SW 1271 (cell line): ENCODE results near the gene RHOG.
A peak's percentile ranks its signal among the peaks of the same experiment; 100 is the strongest.
"Not testable (repeated sequence)": the region's sequence is repeated elsewhere in the genome, so short reads cannot be mapped to it uniquely, and the experiment has no call there.

Source experiments
- DNase-seq, 2 experiments: peaks; one replicate each; lab custom pipeline; 2025; lab: John Stamatoyannopoulos, UW

Gene RHOG

DNA sequence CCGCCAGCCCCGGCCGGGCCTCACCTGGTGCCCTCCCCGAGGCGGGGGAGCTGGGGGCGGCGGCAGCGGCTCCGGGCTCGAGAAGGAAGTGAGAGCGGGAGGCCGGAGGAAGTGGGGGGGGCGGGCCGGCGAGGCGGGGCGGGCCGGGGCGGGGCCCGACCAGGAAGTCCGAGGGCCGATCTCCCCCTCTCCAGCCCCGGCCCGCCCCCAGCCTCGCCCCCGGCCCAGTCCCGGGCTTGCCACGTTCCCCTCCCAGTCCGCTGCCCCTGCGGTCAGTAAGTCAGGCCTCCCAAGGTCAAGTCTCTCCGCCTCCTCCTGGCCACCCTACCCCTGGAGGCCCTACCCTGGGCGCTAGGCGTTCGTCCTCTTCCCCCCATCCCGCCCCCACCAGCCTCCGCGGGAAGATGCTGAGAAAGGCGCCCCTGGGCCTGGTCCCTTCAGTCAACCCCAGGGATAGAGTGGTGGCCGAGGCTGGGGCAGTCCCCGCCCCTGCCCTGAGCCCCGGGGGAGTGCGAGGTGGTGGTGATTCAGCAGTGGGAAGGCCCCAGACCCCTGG, at the start of gene RHOG:
TSS of gene RHOG (minus strand) at position 90 of the 556 bp plus-strand sequence. CDS start 12,821 bp downstream, outside the sequence.
- DNase-seq: peak; percentile 62 to 83

DNA sequence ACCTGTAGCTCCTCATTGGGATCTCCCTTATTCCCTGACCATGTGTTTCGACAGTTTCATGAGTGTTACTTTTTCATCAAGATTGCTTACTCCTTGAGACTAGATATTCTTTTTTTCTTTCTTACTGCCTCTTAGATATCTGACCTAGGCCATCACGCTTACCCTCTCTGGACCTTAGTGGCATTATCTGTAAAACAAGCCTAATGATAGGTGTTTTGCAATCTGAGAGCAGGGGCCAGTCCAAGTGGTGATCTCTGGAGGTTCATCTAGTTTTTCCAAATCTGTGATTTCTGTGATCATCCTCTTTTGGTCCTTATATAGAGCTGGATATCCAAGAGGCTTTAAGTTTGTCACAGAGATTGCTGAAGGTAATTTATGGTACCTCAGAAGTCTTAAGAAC, 49.3 kb upstream of the RHOG start:
- no peak for DNase-seq

DNA sequence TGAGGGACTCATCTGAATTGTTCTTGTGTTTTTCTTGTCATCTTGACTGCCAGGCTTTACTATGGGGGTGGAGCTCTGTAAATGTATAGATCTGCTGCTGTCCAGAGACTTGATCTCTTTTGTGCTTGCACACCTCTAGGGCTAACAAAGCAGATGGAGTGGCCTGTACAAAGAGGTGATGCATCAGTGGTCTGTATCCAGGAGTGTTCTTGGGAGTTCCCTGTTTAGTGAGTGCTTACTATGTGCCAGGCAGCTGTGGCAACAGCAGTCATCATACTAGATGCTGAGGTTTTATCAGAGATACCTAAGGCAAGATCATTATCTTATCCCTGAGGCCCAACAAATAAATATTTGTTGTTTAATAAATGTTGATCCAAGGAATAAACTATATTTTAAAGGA, 48.1 kb upstream of the RHOG start:
- no peak for DNase-seq

DNA sequence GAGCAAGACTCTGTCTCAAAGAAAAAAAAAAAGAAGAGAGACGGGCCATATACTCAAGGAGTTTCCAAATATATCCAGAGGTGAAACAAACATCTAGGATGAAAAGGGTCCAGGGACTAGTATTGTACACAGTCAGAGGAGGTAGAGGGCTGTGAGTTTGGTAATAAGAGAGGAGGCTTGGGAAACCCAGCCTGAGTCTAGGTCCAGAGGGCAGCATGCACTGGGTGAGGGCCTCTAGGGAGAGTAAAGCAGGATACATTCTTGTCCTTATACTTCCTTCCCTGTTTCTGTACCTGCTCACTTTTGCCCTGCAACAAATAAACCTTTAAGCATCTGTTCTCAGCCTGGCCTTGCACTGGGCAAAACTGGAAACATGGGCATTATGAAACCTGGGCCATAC, 46.2 kb upstream of the RHOG start:
- no peak for DNase-seq

DNA sequence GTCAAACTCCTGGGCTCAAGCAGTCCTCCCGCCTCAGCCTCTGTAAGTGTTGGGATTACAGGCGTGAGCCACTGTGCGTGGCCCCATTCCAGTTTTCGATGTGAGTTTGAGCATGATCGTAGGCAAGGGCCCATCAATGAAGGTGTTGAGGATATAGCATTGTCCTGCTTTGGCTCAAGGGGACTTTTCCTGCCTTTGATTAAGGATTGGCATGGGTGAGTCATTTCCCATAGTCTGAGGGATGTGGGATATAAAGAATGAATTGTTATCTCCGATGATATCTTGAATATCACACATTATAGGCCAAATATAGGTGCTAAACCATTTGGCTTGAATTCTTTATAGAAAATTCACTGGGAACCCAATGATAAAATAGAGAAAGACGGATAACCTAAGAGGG, 45.1 kb upstream of the RHOG start:
- no peak for DNase-seq

DNA sequence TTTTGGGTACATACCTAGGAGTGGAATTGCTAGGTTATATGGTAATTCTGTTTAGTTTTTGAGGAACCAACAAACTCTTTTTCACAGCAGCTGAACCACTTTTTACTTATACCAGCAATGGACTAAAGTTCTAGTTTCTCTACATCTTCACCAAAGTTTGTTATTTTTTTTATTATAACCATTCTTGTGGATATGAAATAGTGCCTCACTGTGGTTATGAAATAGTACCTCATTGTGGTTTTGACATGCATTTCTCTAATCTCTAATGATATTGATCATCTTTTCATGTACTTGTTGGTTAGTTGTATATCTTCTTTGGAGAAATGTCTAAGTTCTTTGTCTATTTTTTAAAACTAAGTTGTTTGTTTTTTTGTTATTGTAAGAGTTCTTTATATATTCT, 41.9 kb upstream of the RHOG start:
- DNase-seq: no peak

DNA sequence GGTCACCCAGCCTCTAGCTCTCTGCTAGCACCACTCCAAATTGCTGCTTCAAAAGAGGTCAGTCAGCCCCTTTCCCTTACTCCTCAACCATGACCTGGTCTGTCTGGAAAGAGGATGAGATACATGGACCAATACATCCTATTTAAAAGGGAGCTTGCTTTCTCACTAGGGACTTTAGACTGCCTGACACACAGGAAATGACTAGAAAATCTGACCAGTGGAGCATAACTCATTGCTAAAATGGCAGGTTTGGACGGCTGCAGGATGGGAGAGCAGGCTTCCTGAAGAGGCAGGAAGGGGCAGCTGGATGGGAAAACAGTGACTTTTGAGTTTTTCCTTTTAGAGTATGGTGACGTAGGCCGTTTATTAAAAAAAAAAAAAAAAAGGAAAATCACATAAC, 40.0 kb upstream of the RHOG start:
- no peak for DNase-seq

DNA sequence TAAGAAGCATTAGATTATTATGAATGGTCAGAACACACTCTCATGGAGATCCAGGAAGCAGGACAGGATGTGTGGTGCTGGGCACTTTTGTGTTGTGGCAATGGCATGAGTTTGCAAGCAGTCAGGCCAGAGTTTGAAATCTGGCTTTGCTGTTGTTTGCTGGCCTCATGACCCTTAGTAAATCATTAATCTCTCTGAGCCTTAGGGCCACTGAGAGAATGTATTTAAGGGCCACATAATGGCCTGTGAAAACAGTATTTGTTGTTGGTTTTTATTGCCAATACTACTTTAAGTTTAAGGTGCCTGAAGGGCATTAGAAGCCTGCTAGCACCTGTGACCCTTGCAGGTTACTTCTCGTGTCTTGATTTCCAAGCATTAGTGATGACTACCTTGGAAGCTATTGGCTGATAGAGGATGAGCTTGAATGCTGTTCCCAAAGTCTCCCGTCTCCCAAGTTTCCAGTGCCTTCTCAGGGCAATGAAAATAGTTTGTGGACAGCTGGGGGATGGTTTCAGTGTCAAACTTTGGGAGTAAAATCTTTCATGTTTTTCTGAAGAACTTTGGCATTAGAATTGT, 39.3 kb upstream of the RHOG start:
- no peak for DNase-seq

DNA sequence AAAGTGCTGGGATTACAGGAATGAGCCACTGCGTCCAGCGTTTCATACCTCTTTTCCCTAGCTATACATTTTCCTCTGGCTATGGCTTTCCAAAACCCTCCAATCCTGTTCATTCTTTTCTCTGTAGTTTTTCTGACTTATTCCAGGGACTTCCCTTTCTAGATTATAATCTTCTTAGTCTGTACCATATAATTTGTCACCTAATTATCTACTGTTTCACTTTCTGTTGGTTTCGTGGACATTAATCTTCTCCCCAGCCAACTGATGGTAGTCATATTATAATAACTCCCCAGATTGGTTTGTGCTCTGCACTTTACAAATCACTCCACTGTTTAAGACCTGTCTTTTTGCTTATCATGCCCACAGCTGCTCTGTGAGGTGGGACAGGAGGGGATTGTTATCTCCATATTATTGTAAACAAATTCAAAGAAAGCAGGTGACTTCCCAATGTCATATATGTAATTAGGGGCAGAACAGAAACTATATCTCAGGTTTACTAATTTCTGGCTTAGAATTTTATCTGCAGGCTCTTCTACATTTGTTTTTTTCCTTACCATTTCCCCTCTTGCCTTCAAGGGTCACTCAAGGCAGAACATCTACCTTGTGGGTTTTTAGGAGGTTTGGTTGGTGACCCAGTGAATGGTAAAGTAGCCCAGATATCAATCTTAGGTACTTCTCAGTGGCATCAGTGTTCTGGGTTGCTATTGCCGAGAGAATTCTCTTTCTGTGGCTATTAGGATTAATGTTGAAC, 38.6 kb upstream of the RHOG start:
- DNase-seq: no peak

DNA sequence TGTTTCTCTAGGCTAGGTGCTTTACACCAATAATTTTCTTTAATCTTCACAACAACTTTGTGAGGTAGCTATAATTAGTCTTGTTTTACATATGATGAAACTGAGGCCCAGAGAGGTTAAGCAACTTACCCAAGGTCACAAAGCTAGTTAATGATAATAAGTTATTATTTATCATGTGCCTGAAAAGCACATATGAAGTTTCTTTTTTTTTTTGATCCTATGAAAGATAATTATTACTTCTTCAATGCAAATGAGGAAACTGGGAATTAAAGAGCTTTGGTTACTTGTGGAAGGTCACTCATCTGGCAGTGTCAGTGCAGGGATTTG, 37.5 kb upstream of the RHOG start:
- DNase-seq: no peak

DNA sequence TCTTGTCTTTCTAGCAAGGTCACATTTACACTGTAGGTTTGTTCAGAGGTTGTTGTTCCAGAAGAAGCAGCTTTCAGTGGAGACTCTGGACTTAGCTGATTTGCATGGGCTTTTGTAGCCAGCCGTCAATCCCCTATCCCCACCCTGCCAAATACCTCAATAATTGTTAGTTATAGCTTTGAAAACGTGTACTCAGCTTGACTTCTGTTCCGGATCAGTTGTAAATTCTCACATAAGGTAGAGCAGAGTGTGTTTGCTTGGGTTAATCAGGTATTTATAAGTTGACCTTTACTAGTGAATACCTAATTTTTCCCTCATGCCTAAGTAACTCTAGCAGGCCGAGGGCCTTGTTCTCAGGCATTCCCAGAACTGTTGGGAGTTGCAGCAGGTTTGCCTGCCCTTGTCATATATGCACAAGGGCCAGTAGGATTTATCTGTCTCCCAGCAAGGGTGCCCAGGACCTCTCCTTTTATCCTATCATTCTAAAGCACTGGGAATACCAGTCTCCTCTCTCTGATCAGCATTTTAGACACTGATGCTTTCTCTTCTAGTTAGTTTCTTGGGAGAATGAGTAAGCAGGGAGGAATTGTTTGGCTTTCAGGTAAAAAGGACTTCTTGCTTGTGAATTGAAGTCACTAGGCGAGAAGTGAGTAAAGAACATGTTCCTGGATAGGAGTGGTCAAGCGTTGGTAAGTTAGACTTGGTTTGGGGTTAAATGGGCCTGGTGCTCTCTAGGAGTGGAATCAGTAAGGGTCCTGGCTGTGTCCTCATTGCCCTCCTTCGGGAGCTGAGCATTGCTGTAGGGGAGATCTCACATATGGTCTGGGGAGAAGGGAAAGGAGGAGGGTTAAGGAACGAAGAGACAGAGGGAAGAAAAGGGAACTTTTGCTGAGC, 36.9 kb upstream of the RHOG start:
- DNase-seq: no peak

DNA sequence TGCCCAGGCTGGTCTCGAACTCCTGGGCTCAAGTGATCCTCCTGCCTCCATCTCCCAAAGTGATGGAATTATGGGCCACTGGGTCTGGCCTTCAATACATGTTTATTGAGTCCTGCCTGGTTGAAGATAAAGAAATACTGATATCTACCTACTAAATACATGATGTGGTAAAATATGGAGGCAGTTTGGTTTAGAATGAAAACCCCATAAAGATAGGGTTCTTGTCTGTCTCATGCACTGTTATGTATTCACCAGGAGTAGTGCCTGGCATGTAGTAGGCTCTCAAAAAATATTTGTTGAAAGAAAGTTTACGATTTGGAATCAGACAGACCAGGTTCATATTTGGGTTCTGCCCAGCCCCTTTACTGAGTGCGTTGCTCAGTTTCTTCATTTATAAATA, 35.9 kb upstream of the RHOG start:
- no peak for DNase-seq

DNA sequence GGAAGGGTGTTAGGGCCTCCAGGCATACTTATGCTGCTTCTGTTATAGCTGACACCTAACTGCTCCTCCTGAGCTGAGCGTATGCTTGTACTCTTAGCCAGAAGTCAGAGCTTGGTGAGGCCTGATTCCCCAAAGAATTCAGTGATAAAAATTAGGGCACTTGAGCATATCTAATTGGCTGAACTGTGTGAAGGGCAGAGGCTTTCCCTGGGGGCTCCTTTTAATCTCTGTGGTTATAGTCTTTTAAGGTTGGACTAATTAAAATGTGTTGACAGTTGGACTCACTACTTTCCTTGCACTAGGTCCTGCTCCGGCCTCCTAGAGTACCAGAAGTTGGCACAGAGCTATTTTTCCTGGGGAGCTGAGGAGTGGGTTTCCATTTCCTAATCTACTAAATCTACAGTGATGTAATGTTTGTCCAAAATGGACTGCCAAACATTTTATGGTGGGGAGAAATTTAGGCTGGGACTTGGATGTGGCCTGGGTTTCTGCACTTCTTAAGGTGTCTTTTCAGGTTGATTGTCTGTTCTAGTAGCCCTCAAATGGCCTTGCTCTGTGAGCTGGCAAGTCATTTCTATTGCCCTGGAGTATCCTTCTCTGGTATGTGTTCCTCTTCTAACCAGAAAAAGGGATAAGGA, 33.1 kb upstream of the RHOG start:
- DNase-seq: no peak

DNA sequence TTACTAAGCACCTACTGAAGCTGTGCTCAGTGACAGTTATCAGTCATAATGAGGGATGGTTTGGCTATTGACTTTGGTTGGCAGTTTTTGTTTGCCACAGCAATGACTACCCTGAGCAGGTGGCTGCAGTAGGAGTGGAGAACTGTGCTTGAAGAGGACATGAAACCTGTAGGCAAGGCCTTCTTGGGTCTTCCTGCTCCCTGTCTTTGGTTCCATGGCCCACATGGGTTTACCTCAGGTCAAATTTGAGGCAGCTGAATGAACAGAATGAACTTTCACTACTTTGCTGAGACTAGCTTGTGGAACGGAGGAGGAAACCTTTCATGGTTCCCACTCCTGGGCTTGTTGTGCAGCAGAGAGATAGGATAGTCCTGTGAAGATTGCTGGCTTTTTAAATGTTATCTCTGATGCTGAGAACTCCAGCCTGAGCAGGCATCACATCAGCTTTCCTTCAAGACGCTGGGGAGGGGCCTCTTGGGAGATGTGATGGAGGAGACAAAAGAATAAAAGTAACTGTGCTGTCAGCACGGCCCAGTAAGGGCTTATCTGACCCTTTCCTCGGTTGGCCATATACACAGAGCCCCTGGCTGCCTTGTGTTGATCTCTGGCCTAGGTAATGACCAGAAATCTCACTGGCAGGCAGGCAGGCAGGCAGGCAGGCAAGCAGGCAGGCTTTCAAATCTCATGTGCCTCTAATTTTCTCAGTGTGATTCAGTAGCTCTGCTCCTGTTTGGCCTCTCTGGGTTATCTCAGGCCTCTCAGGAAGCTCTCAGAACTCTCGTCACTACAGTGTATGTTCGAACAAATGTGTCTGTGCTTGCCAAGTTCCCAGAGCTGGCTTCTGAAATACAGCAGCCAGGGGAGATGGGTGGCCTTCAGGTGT, 26.7 kb upstream of the RHOG start:
- no peak for DNase-seq

DNA sequence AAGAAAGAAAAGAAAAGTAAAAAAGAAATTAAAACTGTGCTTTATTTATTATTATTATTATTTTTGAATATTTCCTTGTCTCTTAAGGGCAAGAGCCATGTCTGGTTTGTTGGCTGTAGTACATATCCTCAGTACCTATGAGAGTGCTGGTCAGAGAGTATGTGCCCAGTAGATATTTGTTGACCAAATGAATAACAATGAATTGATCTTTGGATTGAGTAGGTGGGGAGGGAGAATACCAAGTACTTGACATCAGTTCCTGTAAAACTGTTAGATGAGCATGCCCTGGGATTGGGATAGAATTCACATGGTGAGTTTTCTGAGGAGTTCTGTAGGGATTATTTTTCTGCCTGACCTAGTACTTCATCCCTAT, 26.1 kb upstream of the RHOG start:
- DNase-seq: no peak

DNA sequence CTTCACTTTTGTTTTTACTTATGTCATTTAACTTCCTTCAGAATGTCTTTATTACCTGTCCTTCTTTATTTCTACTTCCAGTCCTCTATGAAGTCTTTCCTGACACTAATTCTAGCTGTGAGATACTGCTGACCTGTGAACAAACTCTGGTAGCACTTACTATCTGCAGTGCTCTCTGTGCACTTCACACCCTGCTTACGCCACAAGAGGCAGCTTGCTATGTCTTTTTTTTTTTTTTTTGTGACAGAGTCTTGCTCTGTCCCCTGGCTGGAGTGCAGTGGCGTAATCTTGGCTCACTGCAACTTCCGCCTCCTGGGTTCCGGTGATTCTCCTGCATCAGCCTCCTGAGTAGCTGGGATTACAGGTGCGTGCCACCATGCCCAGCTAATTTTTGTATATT, 25.4 kb upstream of the RHOG start:
- no peak for DNase-seq

DNA sequence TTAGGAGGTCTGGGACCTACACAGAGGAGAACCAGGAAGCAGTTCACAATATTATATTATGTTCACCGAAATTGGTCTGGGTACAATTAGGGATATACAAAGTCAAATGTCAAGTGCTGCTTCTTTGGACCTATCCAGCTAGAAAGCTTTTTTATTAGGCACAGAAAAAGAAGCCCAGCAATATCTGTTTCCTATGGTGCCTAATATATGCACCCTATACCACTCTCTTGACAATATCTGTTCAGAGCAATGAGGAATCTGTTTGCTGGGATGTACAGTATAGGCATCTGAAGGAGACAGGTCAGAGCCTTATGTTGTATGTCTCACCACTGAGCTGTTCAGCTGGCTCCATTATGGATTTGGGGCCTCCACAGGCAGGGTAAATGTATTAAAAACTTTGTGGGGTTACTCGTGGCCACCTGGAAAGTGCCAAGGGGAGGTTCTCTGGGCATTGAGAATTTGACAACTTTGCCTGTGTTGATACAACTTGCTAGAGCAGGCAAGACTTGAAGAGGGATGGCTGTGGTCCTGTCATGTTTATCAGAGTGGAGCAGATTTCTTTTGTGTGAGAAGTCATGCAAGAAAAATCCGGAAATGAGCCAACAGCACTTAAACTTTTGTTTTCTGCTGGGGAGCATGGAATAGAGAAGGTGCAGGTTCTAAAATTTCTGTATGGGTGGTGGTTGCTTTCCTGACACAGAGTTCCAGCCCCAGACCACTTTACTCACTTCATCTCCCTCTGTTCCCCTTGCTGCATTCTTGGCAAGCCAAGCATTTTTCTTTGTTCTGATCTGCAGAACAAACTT, 24.8 kb upstream of the RHOG start:
- peak in 1 of 2 experiments; percentile 4 for DNase-seq

DNA sequence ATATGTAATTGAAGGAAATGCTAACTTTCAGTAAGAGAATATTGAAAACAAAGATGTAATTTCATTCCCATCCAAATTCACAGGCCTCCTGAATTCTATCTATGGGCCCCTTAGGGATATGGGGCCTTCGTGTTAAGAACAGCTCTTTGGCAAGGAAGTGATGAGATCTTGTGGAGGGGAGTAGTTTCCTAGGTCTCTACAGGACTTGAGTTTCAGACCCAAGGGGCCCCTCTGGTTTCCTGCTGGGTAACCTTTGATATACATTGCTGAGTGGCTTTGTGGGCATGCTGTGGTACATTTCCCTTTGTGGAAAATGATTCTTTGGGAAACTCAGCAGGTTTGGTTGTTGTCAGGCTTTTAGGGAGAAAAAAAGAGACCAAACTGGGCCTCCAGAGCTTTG, 20.9 kb upstream of the RHOG start:
- DNase-seq: no peak

DNA sequence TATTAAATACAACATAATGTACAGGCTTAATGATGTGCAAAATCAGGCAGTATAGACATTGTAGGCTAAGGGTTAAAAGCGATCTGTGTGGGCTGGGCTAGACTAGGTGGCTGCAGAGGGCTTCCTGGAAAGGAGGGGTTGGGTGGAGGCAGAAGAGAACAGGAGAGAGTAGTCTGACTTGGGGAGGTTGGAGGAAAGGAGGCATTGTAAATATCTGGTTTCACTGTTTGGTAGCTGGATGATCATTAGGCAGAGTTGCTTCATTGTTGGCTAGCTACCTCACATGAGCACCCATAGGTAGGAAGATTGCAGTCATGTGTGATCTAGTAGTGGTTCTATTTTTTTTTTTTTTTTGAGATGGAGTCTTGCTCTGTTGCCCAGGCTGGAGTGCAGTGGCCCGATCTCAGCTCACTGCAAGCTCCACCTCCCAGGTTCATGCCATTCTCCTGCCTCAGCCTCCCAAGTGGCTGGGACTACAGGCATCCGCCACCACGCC, 20.2 kb upstream of the RHOG start:
- not testable (repeated sequence) for DNase-seq

DNA sequence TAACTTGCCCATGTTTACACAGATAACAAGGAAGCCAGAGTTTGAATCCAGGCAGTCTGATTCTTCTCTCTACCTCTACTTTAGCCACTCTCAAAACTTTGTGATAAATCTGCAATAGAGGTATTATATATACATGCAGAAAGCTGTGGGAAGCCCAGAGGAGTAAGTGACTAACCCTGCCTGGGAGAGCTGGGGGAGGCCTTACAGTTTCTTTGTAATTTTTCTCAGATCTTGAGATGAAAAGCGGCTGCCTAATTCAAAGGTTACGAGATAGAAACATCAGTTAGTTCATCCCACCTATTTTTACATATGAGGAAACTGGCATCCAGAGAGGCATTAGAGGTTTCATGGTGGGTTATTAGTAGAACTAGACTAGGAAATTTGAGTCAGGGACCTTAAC, 19.6 kb upstream of the RHOG start:
- DNase-seq: no peak
